ENCODE measurements around the gene EFCC1.

DNA sequence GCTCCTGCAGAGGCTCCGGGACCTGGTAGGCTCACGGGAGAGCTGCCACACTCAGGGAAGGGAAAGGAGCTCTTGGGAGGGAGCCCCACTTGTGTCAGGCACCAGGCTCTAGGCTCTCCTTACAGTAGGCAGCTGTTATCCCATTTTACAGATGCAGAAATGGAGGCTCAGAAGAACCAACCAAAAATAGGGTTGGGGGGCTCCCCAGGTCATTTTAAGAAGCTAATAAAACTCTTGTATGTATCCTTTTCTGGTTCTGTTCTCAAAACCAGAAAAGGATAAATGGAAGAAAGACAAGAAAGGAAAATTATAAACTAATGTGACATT lies 36.0 kb downstream of the EFCC1 start:
- TF ChIP-seq, protein P1, sequence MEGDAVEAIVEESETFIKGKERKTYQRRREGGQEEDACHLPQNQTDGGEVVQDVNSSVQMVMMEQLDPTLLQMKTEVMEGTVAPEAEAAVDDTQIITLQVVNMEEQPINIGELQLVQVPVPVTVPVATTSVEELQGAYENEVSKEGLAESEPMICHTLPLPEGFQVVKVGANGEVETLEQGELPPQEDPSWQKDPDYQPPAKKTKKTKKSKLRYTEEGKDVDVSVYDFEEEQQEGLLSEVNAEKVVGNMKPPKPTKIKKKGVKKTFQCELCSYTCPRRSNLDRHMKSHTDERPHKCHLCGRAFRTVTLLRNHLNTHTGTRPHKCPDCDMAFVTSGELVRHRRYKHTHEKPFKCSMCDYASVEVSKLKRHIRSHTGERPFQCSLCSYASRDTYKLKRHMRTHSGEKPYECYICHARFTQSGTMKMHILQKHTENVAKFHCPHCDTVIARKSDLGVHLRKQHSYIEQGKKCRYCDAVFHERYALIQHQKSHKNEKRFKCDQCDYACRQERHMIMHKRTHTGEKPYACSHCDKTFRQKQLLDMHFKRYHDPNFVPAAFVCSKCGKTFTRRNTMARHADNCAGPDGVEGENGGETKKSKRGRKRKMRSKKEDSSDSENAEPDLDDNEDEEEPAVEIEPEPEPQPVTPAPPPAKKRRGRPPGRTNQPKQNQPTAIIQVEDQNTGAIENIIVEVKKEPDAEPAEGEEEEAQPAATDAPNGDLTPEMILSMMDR (IDR thresholded peaks at IDR 0.05), result no peak
- TF ChIP-seq POLR2A (IDR thresholded peaks at IDR 0.05), result no peak
- TF ChIP-seq POLR2AphosphoS5 (IDR thresholded peaks at IDR 0.05), result no peak
